B cell (primary cell): ENCODE results near the gene GAL3ST2. TPM values are rescaled to one million over a fixed set of nuclear protein-coding genes. Genes with fewer than 3 reads are reported as not detected.
"Not testable (repeated sequence)": the region's sequence is repeated elsewhere in the genome, so short reads cannot be mapped to it uniquely, and the experiment has no call there.

Experiments
- ATAC-seq: fragments of 200-7000 bp; cut with Tn5 transposase; one replicate; pipeline ENCODE4 v1.10.0; 2021; ENCODE audit warnings: low read depth, mild to moderate bottlenecking, moderate number of reproducible peaks, moderate library complexity
- CTCF ChIA-PET: fragments of 350-600 bp; sonication (Branson Sonifier 250); formaldehyde crosslinking; loops from one replicate; lab custom pipeline; 2021; ENCODE audit warnings: antibody characterized with exemption, inconsistent platforms; lab: Charles Lee
- POLR2A ChIA-PET: fragments of 350-600 bp; sonication (Branson Sonifier 250); formaldehyde crosslinking; loops from one replicate; lab custom pipeline; 2021; ENCODE audit warnings: antibody characterized with exemption; lab: Charles Lee
- DNase-seq: peaks from one replicate; pipeline ENCODE4 v3.0.0; 2013
- H2AFZ ChIP-seq: 2 replicates; pipeline ENCODE4 v1.6.1; 2012; ENCODE audit warnings: mild to moderate bottlenecking, low read depth, low read length; ENCODE audit not compliant: insufficient read depth, poor library complexity, severe bottlenecking
- H3K27ac ChIP-seq, 2 donors: 1 replicate in 1 of 2; 2 replicates in 1 of 2; pipeline ENCODE4 v1.5.1; 2012 to 2013; ENCODE audit warnings: low read length in 2 of 2, mild to moderate bottlenecking in 2 of 2, moderate library complexity in 1 of 2
- H3K27me3 ChIP-seq, 4 experiments: fragments of 200-600 bp in 1 of 4; sonication (generic) in 1 of 4; replicated peaks in 1 of 4; 1 replicate in 2 of 4; 2 replicates in 2 of 4; pipeline versions ENCODE4 v1.6.1 to v1.7.0; 2013 to 2016; ENCODE audit warnings: low read length in 3 of 4, mild to moderate bottlenecking in 2 of 4, mixed read lengths in 1 of 4, moderate library complexity in 1 of 4; ENCODE audit not compliant: insufficient read depth in 4 of 4, control insufficient read depth in 3 of 4; ENCODE audit errors: control extremely low read depth in 1 of 4
- H3K36me3 ChIP-seq, 2 experiments: replicated peaks in 1 of 2; 1 replicate in 1 of 2; 2 replicates in 1 of 2; pipeline versions ENCODE4 v1.6.1 to v1.7.1; 2013; ENCODE audit warnings: low read length in 1 of 2; ENCODE audit not compliant: insufficient read depth in 2 of 2, control insufficient read depth in 1 of 2; ENCODE audit errors: control extremely low read depth in 1 of 2, extremely low read depth in 1 of 2
- H3K4me1 ChIP-seq, 2 donors: fragments of 200-600 bp in 1 of 2; sonication (generic) in 1 of 2; 1 replicate in 1 of 2; 2 replicates in 1 of 2; pipeline versions ENCODE4 v1.5.1 to v1.6.1; 2013 to 2017; ENCODE audit warnings: low read length in 2 of 2; ENCODE audit not compliant: control insufficient read depth in 2 of 2, insufficient read depth in 2 of 2
- H3K4me2 ChIP-seq: replicated peaks from 2 replicates; pipeline ENCODE3; 2012; ENCODE audit warnings: mild to moderate bottlenecking, low read depth, low read length; ENCODE audit not compliant: poor library complexity, severe bottlenecking
- H3K4me3 ChIP-seq, 5 experiments: fragments of 200-600 bp in 1 of 5; sonication (generic) in 1 of 5; 1 replicate in 3 of 5; 2 replicates in 2 of 5; pipeline versions ENCODE4 v1.5.1 to v1.7.0; 2011 to 2016; ENCODE audit warnings: low read length in 4 of 5, mild to moderate bottlenecking in 4 of 5, low read depth in 2 of 5, control low read depth in 1 of 5, moderate library complexity in 1 of 5; ENCODE audit not compliant: insufficient read depth in 1 of 5; ENCODE audit errors: control extremely low read depth in 1 of 5, extremely low read depth in 1 of 5
- H3K79me2 ChIP-seq: fragments of 200-600 bp; sonication (generic); one replicate; pipeline ENCODE4 v1.6.0; 2016; ENCODE audit warnings: low read length; ENCODE audit not compliant: control insufficient read depth, insufficient read depth
- H3K9ac ChIP-seq: fragments of 200-600 bp; sonication (generic); 2 replicates; pipeline ENCODE4 v1.6.1; 2017; ENCODE audit warnings: mild to moderate bottlenecking, low read length, moderate library complexity
- H3K9me3 ChIP-seq, 3 donors: one replicate each; pipeline versions ENCODE4 v1.6.1 to v1.7.1; 2013; ENCODE audit warnings: low read length in 2 of 3; ENCODE audit not compliant: control insufficient read depth in 2 of 3, insufficient read depth in 1 of 3; ENCODE audit errors: control extremely low read depth in 1 of 3
- H4K20me1 ChIP-seq: 2 replicates; pipeline ENCODE4 v1.6.0; 2012; ENCODE audit warnings: mild to moderate bottlenecking, low read length; ENCODE audit not compliant: insufficient read depth, control insufficient read depth, poor library complexity, severe bottlenecking
- H3K27ac Mint-ChIP-seq: one replicate; pipeline ENCODE4 v1.8.0; 2021; ENCODE audit warnings: mixed read lengths
- H3K27me3 Mint-ChIP-seq: one replicate; pipeline ENCODE4 v1.8.0; 2021; ENCODE audit warnings: mixed read lengths
- H3K4me1 Mint-ChIP-seq: one replicate; pipeline ENCODE4 v1.8.0; 2021; ENCODE audit warnings: mixed read lengths
- H3K4me3 Mint-ChIP-seq: one replicate; pipeline ENCODE4 v1.8.0; 2021; ENCODE audit warnings: mixed read lengths
- H3K9me3 Mint-ChIP-seq: one replicate; pipeline ENCODE4 v1.8.0; 2022; ENCODE audit warnings: mixed read lengths; ENCODE audit not compliant: insufficient read depth
- EZH2 ChIP-seq: IDR thresholded peaks from 2 replicates; pipeline ENCODE4 v1.6.1; 2012; ENCODE audit warnings: borderline replicate concordance, low read depth, mild to moderate bottlenecking, moderate library complexity, low read length; ENCODE audit not compliant: insufficient read depth, poor library complexity, severe bottlenecking
- WGBS: methylation state at CpG from one replicate; pipeline ENCODE4 v1.1.5; 2013; ENCODE audit warnings: missing lambda C conversion rate; ENCODE audit not compliant: insufficient coverage; 5-methylcytosine and 5-hydroxymethylcytosine counted together
- intact Hi-C: fragments of 100-400 bp; cut with micrococcal nuclease; formaldehyde crosslinking; loops from one replicate; pipeline ENCODE4 v1.10.0; 2022
- polyA plus RNA-seq: library from polyadenylated mRNA; depleted of rRNA; stranded (reverse); fragments of >200 nt; gene quantifications from 2 replicates; pipeline ENCODE4 v1.2.3, GENCODE V29; 2012
- total RNA-seq, 2 donors: library from RNA; stranded (reverse); fragments of 120-200 nt in 1 of 2; gene quantifications; 1 replicate in 1 of 2; 2 replicates in 1 of 2; pipeline versions ENCODE4 v1.2.3 to v1.2.4, GENCODE V29; 2013 to 2022
- TF ChIP-seq, protein P1 (sequence below): fragments of 200-600 bp; IDR thresholded peaks from one replicate; pipeline ENCODE4 v1.8.0; 2022; ENCODE audit warnings: antibody characterized with exemption, mild to moderate bottlenecking

GAL3ST2 gene
- total and polyA plus RNA-seq, 2 donors (not counting 1 experiment from before 2014, with no cell fraction given) = 0.10 TPM; not detected in 1

DNA sequence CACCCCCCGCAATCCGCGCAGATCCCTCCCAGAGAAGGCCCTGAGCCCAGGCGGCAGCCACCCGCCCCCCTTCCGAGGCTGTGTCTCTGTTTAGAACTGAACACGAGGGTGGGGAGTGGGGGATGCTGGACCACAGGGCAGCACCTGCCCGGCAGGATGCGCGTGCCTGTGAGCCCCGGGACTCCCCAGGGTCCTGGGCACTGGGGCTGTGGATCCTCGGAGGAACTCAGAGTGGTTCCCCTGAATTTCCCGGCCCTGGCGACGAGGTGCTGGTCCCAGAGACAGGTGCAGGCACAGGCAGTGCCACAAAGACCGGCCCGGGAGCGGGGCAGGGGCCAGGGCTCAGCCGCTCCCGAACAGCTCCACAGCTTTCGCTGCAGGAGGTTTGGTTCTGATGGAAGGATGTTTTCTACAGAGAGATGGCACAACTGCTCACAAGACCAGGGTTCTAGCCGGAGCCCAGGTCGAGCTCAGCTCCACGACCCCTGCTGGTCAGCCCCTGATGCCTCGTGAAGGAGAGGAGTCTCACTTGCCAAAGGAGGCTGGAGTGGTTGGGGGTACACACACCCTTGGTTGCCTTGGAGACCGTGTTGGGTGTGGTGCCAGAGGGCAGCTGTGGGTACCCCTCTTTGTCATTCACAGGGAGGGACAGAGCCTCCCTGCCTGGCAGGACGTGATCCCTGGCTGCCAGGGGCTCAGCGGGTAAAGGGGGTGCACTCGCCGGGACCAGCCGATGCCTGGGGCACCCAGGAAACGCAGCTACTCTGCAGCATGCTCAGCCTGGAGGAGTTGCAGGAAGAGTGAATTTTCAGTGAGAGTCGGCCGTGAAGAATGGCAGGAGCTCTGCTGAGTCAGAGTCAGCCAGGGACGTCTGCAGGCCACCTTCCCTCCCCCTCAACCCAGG, 28.0 kb downstream of the GAL3ST2 start:
- intact Hi-C loops = no loop called here
- WGBS = 3% methylated on average over 31 of the region's 35 CpGs
- ChIA-PET CTCF (interaction anchor here (1.7 kb wide), 1 partner anchor 74 kb away, joined by 3 read pairs; no protein-coding TSS in a partner anchor), POLR2A (no interaction called here)
- DNase-seq (peak; percentile 53), ATAC-seq (no peak)
- H3K9me3 ChIP-seq = no peaks in the 10 kb centered on the region
- H3K4me3 Mint-ChIP-seq = peak overlapping the region; percentile 72
- H3K27me3 ChIP-seq = peaks cover 0 to 13% (median 10%) of the 10 kb centered on the region in 4 experiments
- TF ChIP-seq, protein P1, sequence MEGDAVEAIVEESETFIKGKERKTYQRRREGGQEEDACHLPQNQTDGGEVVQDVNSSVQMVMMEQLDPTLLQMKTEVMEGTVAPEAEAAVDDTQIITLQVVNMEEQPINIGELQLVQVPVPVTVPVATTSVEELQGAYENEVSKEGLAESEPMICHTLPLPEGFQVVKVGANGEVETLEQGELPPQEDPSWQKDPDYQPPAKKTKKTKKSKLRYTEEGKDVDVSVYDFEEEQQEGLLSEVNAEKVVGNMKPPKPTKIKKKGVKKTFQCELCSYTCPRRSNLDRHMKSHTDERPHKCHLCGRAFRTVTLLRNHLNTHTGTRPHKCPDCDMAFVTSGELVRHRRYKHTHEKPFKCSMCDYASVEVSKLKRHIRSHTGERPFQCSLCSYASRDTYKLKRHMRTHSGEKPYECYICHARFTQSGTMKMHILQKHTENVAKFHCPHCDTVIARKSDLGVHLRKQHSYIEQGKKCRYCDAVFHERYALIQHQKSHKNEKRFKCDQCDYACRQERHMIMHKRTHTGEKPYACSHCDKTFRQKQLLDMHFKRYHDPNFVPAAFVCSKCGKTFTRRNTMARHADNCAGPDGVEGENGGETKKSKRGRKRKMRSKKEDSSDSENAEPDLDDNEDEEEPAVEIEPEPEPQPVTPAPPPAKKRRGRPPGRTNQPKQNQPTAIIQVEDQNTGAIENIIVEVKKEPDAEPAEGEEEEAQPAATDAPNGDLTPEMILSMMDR = no peak
- no peak for TF ChIP-seq EZH2
- peak overlapping the region; percentile 86 for H3K4me2 ChIP-seq
- H3K36me3 ChIP-seq = no peaks in the 10 kb centered on the region
- peak overlapping the region in 3 of 5 experiments; percentile 15 to 49 (median 48) for H3K4me3 ChIP-seq
- H3K9ac ChIP-seq = peak overlapping the region; percentile 54
- H3K79me2 ChIP-seq = no peaks in the 10 kb centered on the region
- peak overlapping the region; percentile 50 for H2AFZ ChIP-seq
- peaks cover 12 to 19% of the 10 kb centered on the region in 2 donors for H3K4me1 ChIP-seq
- H3K27ac ChIP-seq = no peak overlapping the region
- H3K9me3 Mint-ChIP-seq = no peaks in the 10 kb centered on the region
- peaks cover 9% of the 10 kb centered on the region for H3K27me3 Mint-ChIP-seq
- H3K27ac Mint-ChIP-seq = no peak overlapping the region
- H3K4me1 Mint-ChIP-seq = peaks cover 17% of the 10 kb centered on the region
- H4K20me1 ChIP-seq = no peaks in the 10 kb centered on the region

- H4K20me1 ChIP-seq, H3K27me3 Mint-ChIP-seq, H2AFZ ChIP-seq, H3K79me2 ChIP-seq, POLR2A ChIA-PET, H3K27ac Mint-ChIP-seq, H3K4me2 ChIP-seq, H3K27ac ChIP-seq, H3K36me3 ChIP-seq, H3K9me3 Mint-ChIP-seq, CTCF ChIA-PET, H3K9me3 ChIP-seq, ATAC-seq, H3K4me3 ChIP-seq, H3K4me3 Mint-ChIP-seq, DNase-seq, intact Hi-C loops, H3K9ac ChIP-seq: not testable (repeated sequence)
- H3K27me3 ChIP-seq = peaks cover 0 to 13% (median 10%) of the 10 kb centered on the region in 4 experiments
- H3K4me1 ChIP-seq = peaks cover 12 to 19% of the 10 kb centered on the region in 2 donors
- H3K4me1 Mint-ChIP-seq = peaks cover 17% of the 10 kb centered on the region
- no CpG with 5 or more reads among the region's 8 CpGs for WGBS
Measured at GRCh38 chr2:241806217-241806616, 29.6 kb downstream of the GAL3ST2 start.
